ENCODE measurements around the gene TNIP2. TPM values are rescaled to one million over a fixed set of nuclear protein-coding genes. Genes with fewer than 3 reads are reported as not detected.

Gene TNIP2
- total and polyA plus RNA-seq, 2 of the 8 experiments (the other 6 are each of a cell fraction or from before 2014, with no cell fraction given), result 23.7 to 37.7 TPM

DNA sequence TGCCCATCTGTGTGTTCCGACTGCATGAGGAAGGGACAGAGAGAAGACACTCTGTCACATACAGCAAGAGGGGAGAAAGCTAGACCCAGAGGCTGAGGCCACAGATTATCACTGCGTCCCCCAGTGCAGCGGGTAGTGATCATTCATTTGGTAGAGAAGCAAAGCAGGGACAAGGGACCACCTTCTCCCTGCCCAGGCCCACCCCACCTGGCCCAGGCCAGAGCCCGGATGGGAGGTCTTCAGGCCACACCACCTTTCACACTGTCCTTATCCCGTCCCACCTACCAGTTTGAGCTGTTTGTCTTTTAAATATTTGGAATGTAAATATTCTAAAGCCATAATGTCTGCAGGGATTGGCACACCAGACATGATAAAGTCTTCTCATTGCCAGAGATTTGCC lies 10.6 kb downstream of the TNIP2 start:
- Histone ChIP-seq H3K27ac (ENCODE audit: low read depth, low read length) (no peak overlapping the region), H3K23ac (ENCODE audit: insufficient read length) (no peak overlapping the region), H3K9ac (replicated peaks in 1 of 4; ENCODE audit: extremely low read depth in 1 of 4, low read depth in 3 of 4, low read length in 3 of 4) (no peak overlapping the region), H4K8ac (ENCODE audit: extremely low read depth, insufficient read depth, low read length) (no peak overlapping the region), H2BK5ac (ENCODE audit: low read depth, low read length) (no peak overlapping the region; the same call in 1 of the 2 replicates), H3K4me3 (ENCODE audit: extremely low read depth in 1 of 4, insufficient read depth in 2 of 4, low read depth in 3 of 4, low read length in 4 of 4) (no peak overlapping the region), H2AK5ac (ENCODE audit: low read depth, low read length) (no peak overlapping the region), H3K56ac (replicated peaks; ENCODE audit: insufficient read length, low read depth, low read length) (no peak overlapping the region), H2BK15ac (ENCODE audit: low read length) (no peak overlapping the region), H3K18ac (ENCODE audit: extremely low read depth, low read length) (no peak overlapping the region), H2BK120ac (replicated peaks; ENCODE audit: low read depth, low read length) (no peak overlapping the region), H4K20me1 (replicated peaks in 1 of 2; ENCODE audit: control insufficient read depth in 1 of 2, insufficient read depth in 2 of 2, low read length in 2 of 2) (peaks cover 0 to 6% of the 10 kb centered on the region in 2 experiments), H4K5ac (ENCODE audit: insufficient read length, low read depth, low read length) (no peak overlapping the region), H4K91ac (replicated peaks; ENCODE audit: insufficient read length, low read length) (no peak overlapping the region), H2AFZ (ENCODE audit: low read length) (no peak overlapping the region), H3K4me1 (replicated peaks in 1 of 4; ENCODE audit: control insufficient read depth in 3 of 4, insufficient read depth in 4 of 4, low read length in 3 of 4) (no peaks in the 10 kb centered on the region), H3K14ac (ENCODE audit: insufficient read length) (no peak overlapping the region), H3K9me3 (ENCODE audit: insufficient read depth in 2 of 2, low read depth in 1 of 2, low read length in 1 of 2) (no peaks in the 10 kb centered on the region), H3K79me2 (ENCODE audit: control insufficient read depth in 1 of 2, insufficient read depth in 2 of 2, low read length in 2 of 2) (peaks cover 0 to 9% of the 10 kb centered on the region in 2 experiments; a peak in 1 of 4 replicates), H2BK12ac (ENCODE audit: low read depth, low read length) (no peak overlapping the region), H3K23me2 (ENCODE audit: low read depth, low read length) (no peaks in the 10 kb centered on the region), H3K79me1 (ENCODE audit: low read depth, low read length) (peaks cover 3% of the 10 kb centered on the region; the same call in 1 of the 2 replicates), H3K4ac (replicated peaks; ENCODE audit: insufficient read length, low read depth, low read length) (no peak overlapping the region), H3K27me3 (replicated peaks in 1 of 4; ENCODE audit: control insufficient read depth in 3 of 4, extremely low read depth in 1 of 4, insufficient read depth in 3 of 4, low read length in 3 of 4) (no peaks in the 10 kb centered on the region; a peak in 1 of 7 replicates), H2BK20ac (ENCODE audit: low read length) (no peak overlapping the region), H3K36me3 (ENCODE audit: control insufficient read depth in 2 of 4, insufficient read depth in 4 of 4, low read length in 3 of 4) (peaks cover 8 to 34% (median 24%) of the 10 kb centered on the region in 4 experiments; a peak in 6 of 8 replicates), H3K4me2 (ENCODE audit: insufficient read depth in 1 of 2, low read depth in 2 of 2, low read length in 2 of 2) (no peak overlapping the region)
- 93% methylated on average over 5 of the region's 5 CpGs; no CpG with 5 or more reads in 1 of the 2 experiments for WGBS, 2 experiments (ENCODE audit: extremely low coverage in 1 of 2, insufficient coverage in 1 of 2, insufficient read length in 1 of 2, insufficient replicate concordance in 2 of 2, low coverage in 1 of 2, low lambda C conversion rate in 2 of 2, missing lambda C conversion rate in 1 of 2)
- FAIRE-seq (no peak), DNase-seq (ENCODE audit: low read depth in 1 of 2, low spot score in 2 of 2) (no peak)
- POLR2A ChIA-PET (ENCODE audit: partially characterized antibody), result interaction anchor here (0.6 kb wide), 1 partner anchor 12 kb away, joined by 3 read pairs; no protein-coding TSS in a partner anchor
- CTCF ChIA-PET (ENCODE audit: partially characterized antibody), result interaction anchor here (0.5 to 2.0 kb wide), 3 partner anchors 10 to 18 kb away, joined by 3 to 7 read pairs (median 4); no protein-coding TSS in a partner anchor
- TF ChIP-seq RBBP5 (IDR thresholded peaks at IDR 0.05; ENCODE audit: borderline replicate concordance, low read depth, low read length) (no peak), CTBP2 (IDR thresholded peaks at IDR 0.05; ENCODE audit: borderline replicate concordance, insufficient read depth, insufficient read length, low read length) (no peak), SRF (IDR thresholded peaks at IDR 0.05; ENCODE audit: low read depth, low read length) (no peak), NANOG (IDR thresholded peaks at IDR 0.05; ENCODE audit: insufficient read depth, low read depth, low read length, poor library complexity, severe bottlenecking) (no peak), MAFK (IDR thresholded peaks at IDR 0.05; ENCODE audit: low read depth, low read length) (no peak), YY1 (IDR thresholded peaks at IDR 0.05; ENCODE audit: low read depth, low read length) (no peak)
- TF ChIP-seq, protein P1, sequence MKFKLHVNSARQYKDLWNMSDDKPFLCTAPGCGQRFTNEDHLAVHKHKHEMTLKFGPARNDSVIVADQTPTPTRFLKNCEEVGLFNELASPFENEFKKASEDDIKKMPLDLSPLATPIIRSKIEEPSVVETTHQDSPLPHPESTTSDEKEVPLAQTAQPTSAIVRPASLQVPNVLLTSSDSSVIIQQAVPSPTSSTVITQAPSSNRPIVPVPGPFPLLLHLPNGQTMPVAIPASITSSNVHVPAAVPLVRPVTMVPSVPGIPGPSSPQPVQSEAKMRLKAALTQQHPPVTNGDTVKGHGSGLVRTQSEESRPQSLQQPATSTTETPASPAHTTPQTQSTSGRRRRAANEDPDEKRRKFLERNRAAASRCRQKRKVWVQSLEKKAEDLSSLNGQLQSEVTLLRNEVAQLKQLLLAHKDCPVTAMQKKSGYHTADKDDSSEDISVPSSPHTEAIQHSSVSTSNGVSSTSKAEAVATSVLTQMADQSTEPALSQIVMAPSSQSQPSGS (IDR thresholded peaks at IDR 0.05; ENCODE audit: low read length), result no peak
